HepG2 (cell line): Measurements from ENCODE around the gene TACC2. TPM values are rescaled to one million over a fixed set of nuclear protein-coding genes. Genes with fewer than 3 reads are reported as not detected.

Source experiments
- ATAC-seq: fragments of 200-7000 bp; cut with Tn5 transposase; 3 replicates; pipeline ENCODE4 v1.9.1; 2020; ENCODE audit warnings: mild to moderate bottlenecking, moderate library complexity
- BruUV-seq: library from RNA; stranded (reverse); fragments of 400-500 nt; replicated peaks from 2 replicates; lab custom pipeline; 2021; lab: Mats Ljungman, UMichigan
- CTCF ChIA-PET: fragments of 300-600 bp; formaldehyde crosslinking; extraction: SDS; loops from one replicate; lab custom pipeline; 2021; ENCODE audit warnings: low total read pairs, inconsistent platforms, low intra/inter-chr PET ratio; lab: Yijun Ruan, JAX
- POLR2A ChIA-PET: fragments of 350-600 bp; sonication (Branson Sonifier 250); formaldehyde crosslinking; loops from one replicate; lab custom pipeline; 2020; ENCODE audit warnings: antibody characterized with exemption, inconsistent platforms; lab: Yijun Ruan, JAX
- DNase-seq: peaks from one replicate; pipeline ENCODE4 v3.0.0-alpha.2; 2015; ENCODE audit warnings: low spot score
- FAIRE-seq: peaks from 3 replicates; lab custom pipeline; 2011; peaks lifted over from hg19 to GRCh38; lab: Jason Lieb, UNC
- H2AFZ ChIP-seq: one replicate; pipeline ENCODE4 v1.6.1; 2011; ENCODE audit warnings: low read length, inconsistent platforms
- H3K27ac ChIP-seq: fragments of 300-600 bp; 3 replicates; pipeline ENCODE4 v1.8.0; 2011; ENCODE audit warnings: mixed run types, mild to moderate bottlenecking, mixed read lengths, low read length, inconsistent platforms; ENCODE audit not compliant: insufficient read depth; ENCODE audit errors: extremely low read length
- H3K27me3 ChIP-seq, 2 experiments: fragments of 200-600 bp in 1 of 2; 2 replicates in 1 of 2; 3 replicates in 1 of 2; pipeline versions ENCODE4 v1.6.0 to v1.8.0; 2011; ENCODE audit warnings: low read length in 2 of 2, mild to moderate bottlenecking in 2 of 2, moderate library complexity in 2 of 2, inconsistent platforms in 1 of 2; ENCODE audit not compliant: insufficient read depth in 2 of 2, control insufficient read depth in 1 of 2
- H3K36me3 ChIP-seq, 2 experiments: fragments of 200-600 bp in 1 of 2; replicated peaks in 1 of 2; 2 replicates in 1 of 2; 3 replicates in 1 of 2; pipeline versions ENCODE4 v1.5.1 to v1.8.0; 2011; ENCODE audit warnings: low read length in 2 of 2, inconsistent platforms in 1 of 2; ENCODE audit not compliant: insufficient read depth in 2 of 2, control insufficient read depth in 1 of 2
- H3K4me1 ChIP-seq: 2 replicates; pipeline ENCODE4 v1.5.1; 2012; ENCODE audit warnings: low read length, inconsistent platforms; ENCODE audit not compliant: insufficient read depth
- H3K4me2 ChIP-seq: 2 replicates; pipeline ENCODE4 v1.6.0; 2011; ENCODE audit warnings: low read depth, low read length, inconsistent platforms
- H3K4me3 ChIP-seq, 3 experiments: fragments of 200-600 bp in 1 of 3; sonication (generic), shearing (Covaris generic) in 1 of 3; replicated peaks in 1 of 3; 2 replicates each; pipeline ENCODE4 v1.5.1; 2011 to 2016; ENCODE audit warnings: low read length in 3 of 3, inconsistent platforms in 2 of 3, low read depth in 2 of 3, mild to moderate bottlenecking in 2 of 3, control low read depth in 1 of 3, mixed read lengths in 1 of 3; ENCODE audit not compliant: insufficient read depth in 1 of 3
- H3K79me2 ChIP-seq: one replicate; pipeline ENCODE4 v1.6.1; 2011; ENCODE audit warnings: low read length, inconsistent platforms; ENCODE audit not compliant: insufficient read depth
- H3K9ac ChIP-seq: 2 replicates; pipeline ENCODE4 v1.6.0; 2011; ENCODE audit warnings: mild to moderate bottlenecking, low read depth, low read length, inconsistent platforms; ENCODE audit not compliant: insufficient read depth
- H3K9me3 ChIP-seq: 2 replicates; pipeline ENCODE4 v1.5.1; 2012; ENCODE audit warnings: mild to moderate bottlenecking, low read length
- H4K20me1 ChIP-seq: 2 replicates; pipeline ENCODE4 v1.6.0; 2011; ENCODE audit warnings: inconsistent platforms, mild to moderate bottlenecking, low read length, moderate library complexity; ENCODE audit not compliant: insufficient read depth
- HMG20B ChIP-seq: conservative IDR thresholded peaks from 2 replicates; pipeline ENCODE4 v1.6.1; 2016; ENCODE audit warnings: missing genetic modification reagents, missing compliant biosample characterization
- MIXL1 ChIP-seq: IDR thresholded peaks from 2 replicates; pipeline ENCODE4 v1.6.1; 2016
- PHF20 ChIP-seq: sonication (generic); formaldehyde crosslinking; IDR thresholded peaks from 2 replicates; pipeline ENCODE4 v1.5.0; 2020; ENCODE audit warnings: mild to moderate bottlenecking, missing genetic modification reagents
- ZIK1 ChIP-seq: sonication (generic); formaldehyde crosslinking; IDR thresholded peaks from 2 replicates; pipeline ENCODE4 v1.5.0; 2020; ENCODE audit warnings: mild to moderate bottlenecking, low read depth, missing genetic modification reagents, borderline replicate concordance
- WGBS: methylation state at CpG from one replicate; pipeline ENCODE4 v1.1.6; 2017; ENCODE audit warnings: low lambda C conversion rate; 5-methylcytosine and 5-hydroxymethylcytosine counted together
- in situ Hi-C: cut with HindIII; loops from 2 replicates; pipeline ENCODE4 v1.10.0; 2017; ENCODE audit warnings: low pct_unique_long_range_greater_than_20kb; ENCODE audit not compliant: extremely low pct_ligation_motif_present
- intact Hi-C: fragments of 100-400 bp; cut with micrococcal nuclease; formaldehyde crosslinking; loops from one replicate; pipeline ENCODE4 v1.10.0; 2022; ENCODE audit not compliant: unreplicated experiment
- polyA plus RNA-seq, 8 experiments: library from polyadenylated mRNA; depleted of rRNA in 3 of 8; stranded (reverse) in 7 of 8; unstranded in 1 of 8; fragments of >200 nt; fragmentation: Illumina TruSeq in 4 of 8; extraction: Trizol in 4 of 8; gene quantifications; 2 replicates each; pipeline versions ENCODE4 v1.2.1 to v1.2.3, GENCODE V29; 2011 to 2016; ENCODE audit warnings: low read depth in 4 of 8, missing spikeins in 1 of 8, mixed read lengths in 1 of 8; ENCODE audit not compliant: insufficient read depth in 1 of 8
- total RNA-seq, 5 experiments: library from RNA; depleted of rRNA; stranded (reverse); fragments of >200 nt; fragmentation: Illumina TruSeq; extraction: Trizol; gene quantifications; 2 replicates each; pipeline ENCODE4 v1.2.3, GENCODE V29; 2016; ENCODE audit warnings: low read depth in 1 of 5
- TF ChIP-seq, protein P1 (sequence below): IDR thresholded peaks from 2 replicates; pipeline ENCODE4 v1.4.0; 2020; ENCODE audit warnings: mild to moderate bottlenecking, missing genetic modification reagents

The TACC2 gene
- total and polyA plus RNA-seq, 2 of the 13 experiments (the other 11 are each of a cell fraction or from before 2014, with no cell fraction given) = 11.8 to 16.0 TPM

DNA sequence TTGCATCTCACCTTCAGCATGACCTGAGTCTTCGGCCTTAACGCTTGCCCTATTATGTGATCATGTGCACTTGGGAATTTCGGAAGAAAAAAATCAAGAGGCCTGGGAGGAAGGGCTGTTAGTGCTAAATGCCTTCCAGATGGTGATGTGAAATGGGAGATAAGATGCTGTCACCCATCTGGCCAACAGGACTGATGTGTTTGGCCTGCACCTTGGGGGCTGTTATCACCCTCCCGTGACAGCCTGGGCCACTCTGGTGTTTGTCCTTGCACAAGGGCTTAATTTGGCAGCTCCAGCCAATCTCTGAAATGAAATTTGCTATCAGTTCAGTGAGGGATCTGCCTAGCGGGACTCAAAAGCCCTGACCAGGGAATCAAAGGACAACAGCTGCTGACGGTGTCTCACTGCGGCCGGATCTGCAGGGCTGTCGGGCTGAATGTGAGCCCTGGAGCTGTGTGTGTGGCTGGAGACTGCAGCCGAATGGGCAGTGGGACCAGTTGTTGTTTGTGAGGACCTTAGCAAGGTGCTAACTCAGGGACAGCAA lies 150.7 kb downstream of the TACC2 start:
- TF ChIP-seq MIXL1 (CRISPR knock-in tag) (no peak), ZIK1 (CRISPR knock-in tag) (no peak), PHF20 (CRISPR knock-in tag) (no peak), HMG20B (CRISPR knock-in tag) (no peak)
- TF ChIP-seq, protein P1, sequence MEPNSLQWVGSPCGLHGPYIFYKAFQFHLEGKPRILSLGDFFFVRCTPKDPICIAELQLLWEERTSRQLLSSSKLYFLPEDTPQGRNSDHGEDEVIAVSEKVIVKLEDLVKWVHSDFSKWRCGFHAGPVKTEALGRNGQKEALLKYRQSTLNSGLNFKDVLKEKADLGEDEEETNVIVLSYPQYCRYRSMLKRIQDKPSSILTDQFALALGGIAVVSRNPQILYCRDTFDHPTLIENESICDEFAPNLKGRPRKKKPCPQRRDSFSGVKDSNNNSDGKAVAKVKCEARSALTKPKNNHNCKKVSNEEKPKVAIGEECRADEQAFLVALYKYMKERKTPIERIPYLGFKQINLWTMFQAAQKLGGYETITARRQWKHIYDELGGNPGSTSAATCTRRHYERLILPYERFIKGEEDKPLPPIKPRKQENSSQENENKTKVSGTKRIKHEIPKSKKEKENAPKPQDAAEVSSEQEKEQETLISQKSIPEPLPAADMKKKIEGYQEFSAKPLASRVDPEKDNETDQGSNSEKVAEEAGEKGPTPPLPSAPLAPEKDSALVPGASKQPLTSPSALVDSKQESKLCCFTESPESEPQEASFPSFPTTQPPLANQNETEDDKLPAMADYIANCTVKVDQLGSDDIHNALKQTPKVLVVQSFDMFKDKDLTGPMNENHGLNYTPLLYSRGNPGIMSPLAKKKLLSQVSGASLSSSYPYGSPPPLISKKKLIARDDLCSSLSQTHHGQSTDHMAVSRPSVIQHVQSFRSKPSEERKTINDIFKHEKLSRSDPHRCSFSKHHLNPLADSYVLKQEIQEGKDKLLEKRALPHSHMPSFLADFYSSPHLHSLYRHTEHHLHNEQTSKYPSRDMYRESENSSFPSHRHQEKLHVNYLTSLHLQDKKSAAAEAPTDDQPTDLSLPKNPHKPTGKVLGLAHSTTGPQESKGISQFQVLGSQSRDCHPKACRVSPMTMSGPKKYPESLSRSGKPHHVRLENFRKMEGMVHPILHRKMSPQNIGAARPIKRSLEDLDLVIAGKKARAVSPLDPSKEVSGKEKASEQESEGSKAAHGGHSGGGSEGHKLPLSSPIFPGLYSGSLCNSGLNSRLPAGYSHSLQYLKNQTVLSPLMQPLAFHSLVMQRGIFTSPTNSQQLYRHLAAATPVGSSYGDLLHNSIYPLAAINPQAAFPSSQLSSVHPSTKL = no peak
- no TSS peak for BruUV-seq
- H3K4me1 ChIP-seq = peaks cover 16% of the 10 kb centered on the region
- in situ Hi-C loops (no loop called here), intact Hi-C loops (loop anchor here (10.0 kb wide), 1 partner anchor 125 kb away; no protein-coding TSS in a partner anchor)
- H3K4me3 ChIP-seq = no peak overlapping the region
- no peak overlapping the region for H3K27ac ChIP-seq
- H3K9ac ChIP-seq = no peak overlapping the region
- peaks cover 20 to 33% of the 10 kb centered on the region in 2 experiments for H3K36me3 ChIP-seq
- FAIRE-seq (no peak), ATAC-seq (no peak), DNase-seq (no peak)
- H3K79me2 ChIP-seq = peaks cover 7% of the 10 kb centered on the region
- 98% methylated on average over 4 of the region's 10 CpGs for WGBS
- H3K4me2 ChIP-seq = no peak overlapping the region
- ChIA-PET POLR2A (interaction anchor here (0.8 kb wide), 1 partner anchor 27 kb away, joined by 3 read pairs; no protein-coding TSS in a partner anchor), CTCF (no interaction called here)
- no peak overlapping the region for H2AFZ ChIP-seq
- no peaks in the 10 kb centered on the region for H3K27me3 ChIP-seq
- H3K9me3 ChIP-seq = no peaks in the 10 kb centered on the region
- peaks cover 18% of the 10 kb centered on the region for H4K20me1 ChIP-seq
